Loucy (cell line): Measurements from ENCODE around the gene KCNQ5.

Experiments
- EZH2phosphoT487 ChIP-seq: fragments of 200-600 bp; IDR thresholded peaks from 2 replicates; pipeline ENCODE4 v1.6.1; 2018; ENCODE audit warnings: antibody characterized with exemption, mild to moderate bottlenecking, moderate library complexity, borderline replicate concordance
- TF ChIP-seq, protein P1 (sequence below): fragments of 200-600 bp; sonication (generic); conservative IDR thresholded peaks from 2 replicates; pipeline ENCODE4 v1.5.1; 2014; ENCODE audit warnings: mild to moderate bottlenecking, antibody characterized with exemption, low read length

DNA sequence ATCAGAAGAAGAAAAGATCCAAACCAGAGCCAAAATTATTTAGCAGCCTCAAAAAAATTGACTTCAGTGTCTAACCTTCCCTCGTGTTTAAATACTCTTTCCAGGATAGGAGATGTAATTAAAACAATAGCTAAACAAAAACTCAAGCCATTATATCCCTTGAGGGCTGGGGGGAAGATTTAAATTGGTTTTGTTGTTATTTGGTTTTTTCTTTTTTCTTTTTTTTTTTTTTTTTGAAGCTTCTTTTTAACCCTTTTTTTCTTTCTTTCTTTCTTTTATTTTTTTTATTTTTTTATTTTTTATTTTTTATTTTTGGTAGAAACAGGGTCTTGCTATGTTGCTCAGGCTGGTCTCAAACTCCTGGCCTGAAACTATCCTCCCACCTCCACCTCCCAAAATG, 334.4 kb downstream of the KCNQ5 start:
- TF ChIP-seq, protein P1, sequence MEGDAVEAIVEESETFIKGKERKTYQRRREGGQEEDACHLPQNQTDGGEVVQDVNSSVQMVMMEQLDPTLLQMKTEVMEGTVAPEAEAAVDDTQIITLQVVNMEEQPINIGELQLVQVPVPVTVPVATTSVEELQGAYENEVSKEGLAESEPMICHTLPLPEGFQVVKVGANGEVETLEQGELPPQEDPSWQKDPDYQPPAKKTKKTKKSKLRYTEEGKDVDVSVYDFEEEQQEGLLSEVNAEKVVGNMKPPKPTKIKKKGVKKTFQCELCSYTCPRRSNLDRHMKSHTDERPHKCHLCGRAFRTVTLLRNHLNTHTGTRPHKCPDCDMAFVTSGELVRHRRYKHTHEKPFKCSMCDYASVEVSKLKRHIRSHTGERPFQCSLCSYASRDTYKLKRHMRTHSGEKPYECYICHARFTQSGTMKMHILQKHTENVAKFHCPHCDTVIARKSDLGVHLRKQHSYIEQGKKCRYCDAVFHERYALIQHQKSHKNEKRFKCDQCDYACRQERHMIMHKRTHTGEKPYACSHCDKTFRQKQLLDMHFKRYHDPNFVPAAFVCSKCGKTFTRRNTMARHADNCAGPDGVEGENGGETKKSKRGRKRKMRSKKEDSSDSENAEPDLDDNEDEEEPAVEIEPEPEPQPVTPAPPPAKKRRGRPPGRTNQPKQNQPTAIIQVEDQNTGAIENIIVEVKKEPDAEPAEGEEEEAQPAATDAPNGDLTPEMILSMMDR = no peak
- TF ChIP-seq EZH2phosphoT487 = no peak
